ENCODE data around the gene HRAS. TPM values are rescaled to one million over a fixed set of nuclear protein-coding genes. Genes with fewer than 3 reads are reported as not detected.

Gene HRAS
- total and polyA plus RNA-seq, 2 of the 8 experiments (the other 6 are each of a cell fraction or from before 2014, with no cell fraction given): 44.3 to 54.7 TPM

- no peak for TF ChIP-seq GTF2F1 (IDR thresholded peaks at IDR 0.05; ENCODE audit: borderline replicate concordance, low read depth, low read length)
- no peak for TF ChIP-seq HDAC6 (IDR thresholded peaks at IDR 0.05; ENCODE audit: low read depth, low read length)
- TF ChIP-seq KDM5A (IDR thresholded peaks at IDR 0.05; ENCODE audit: low read length): no peak
- TF ChIP-seq KDM1A (IDR thresholded peaks at IDR 0.05; ENCODE audit: borderline replicate concordance, low read length): no peak
- no peak for TF ChIP-seq RXRA (IDR thresholded peaks at IDR 0.05; ENCODE audit: insufficient read depth, low read depth, low read length)
- TF ChIP-seq SIN3A (conservative IDR thresholded peaks at IDR 0.05 in 1 of 2, IDR thresholded peaks at IDR 0.05 in 1 of 2; ENCODE audit: low read depth in 1 of 2, low read length in 2 of 2): no peak
- TF ChIP-seq CREB1 (IDR thresholded peaks at IDR 0.05): peak; percentile 45
- no peak for TF ChIP-seq CBX5 (IDR thresholded peaks at IDR 0.05; ENCODE audit: low read depth, low read length)
- TF ChIP-seq CHD1 (IDR thresholded peaks at IDR 0.05; ENCODE audit: low read depth, low read length): no peak
- TF ChIP-seq EGR1 (IDR thresholded peaks at IDR 0.05; ENCODE audit: borderline replicate concordance, low read depth, low read length): no peak
- TF ChIP-seq JUND (IDR thresholded peaks at IDR 0.05; ENCODE audit: low read length): no peak
- no peak for TF ChIP-seq TCF12 (IDR thresholded peaks at IDR 0.05; ENCODE audit: low read depth, low read length)
- TF ChIP-seq GABPA (IDR thresholded peaks at IDR 0.05; ENCODE audit: borderline replicate concordance, insufficient read depth, low read length): no peak
- peak; percentile 54; the same call in 1 of the 2 replicates for TF ChIP-seq TBP (IDR thresholded peaks at IDR 0.05; ENCODE audit: low read depth, low read length)
- peak; percentile 67 for TF ChIP-seq PHF8 (conservative IDR thresholded peaks at IDR 0.05; ENCODE audit: low read depth, low read length)
- no peak for TF ChIP-seq MAX (IDR thresholded peaks at IDR 0.05)
- no peak for TF ChIP-seq JUN (IDR thresholded peaks at IDR 0.05; ENCODE audit: low read depth, low read length)
- TF ChIP-seq SUZ12 (IDR thresholded peaks at IDR 0.05; ENCODE audit: low read length): 0 out of 2 replicates have a peak, but pooled peaks have one; percentile 9
- TF ChIP-seq ATF2 (IDR thresholded peaks at IDR 0.05; ENCODE audit: low read length): no peak
- peak; percentile 52; the same call in 1 of the 2 replicates for TF ChIP-seq TAF1 (IDR thresholded peaks at IDR 0.05; ENCODE audit: low read depth, low read length)
- peak; percentile 86 for TF ChIP-seq CHD2 (IDR thresholded peaks at IDR 0.05; ENCODE audit: low read length)
- no peak for TF ChIP-seq ZNF274 (IDR thresholded peaks at IDR 0.05; ENCODE audit: borderline replicate concordance, extremely low read depth, low read length)
These were observed at the start of gene HRAS (continued) for GRCh38 chr11:535519-536454.

Measured in H1 (cell line).